HG03378 (cell line): ENCODE measurements around the gene NEAT1.

Experiments
- ATAC-seq: cut with Tn5 transposase; IDR thresholded peaks from one replicate; pipeline ENCODE4 v1.9.1; 2021; ENCODE audit warnings: mild to moderate bottlenecking, moderate library complexity; ENCODE audit not compliant: unreplicated experiment

The NEAT1 gene

GRCh38 chr11:65389294-65389980 lies 33.2 kb upstream of the NEAT1 start:
- ATAC-seq: no peak

- ATAC-seq: no peak
These were observed 32.3 kb upstream of the NEAT1 start for GRCh38 chr11:65390099-65390941.

GRCh38 chr11:65390996-65391395 lies 31.6 kb upstream of the NEAT1 start:
- ATAC-seq: no peak

DNA sequence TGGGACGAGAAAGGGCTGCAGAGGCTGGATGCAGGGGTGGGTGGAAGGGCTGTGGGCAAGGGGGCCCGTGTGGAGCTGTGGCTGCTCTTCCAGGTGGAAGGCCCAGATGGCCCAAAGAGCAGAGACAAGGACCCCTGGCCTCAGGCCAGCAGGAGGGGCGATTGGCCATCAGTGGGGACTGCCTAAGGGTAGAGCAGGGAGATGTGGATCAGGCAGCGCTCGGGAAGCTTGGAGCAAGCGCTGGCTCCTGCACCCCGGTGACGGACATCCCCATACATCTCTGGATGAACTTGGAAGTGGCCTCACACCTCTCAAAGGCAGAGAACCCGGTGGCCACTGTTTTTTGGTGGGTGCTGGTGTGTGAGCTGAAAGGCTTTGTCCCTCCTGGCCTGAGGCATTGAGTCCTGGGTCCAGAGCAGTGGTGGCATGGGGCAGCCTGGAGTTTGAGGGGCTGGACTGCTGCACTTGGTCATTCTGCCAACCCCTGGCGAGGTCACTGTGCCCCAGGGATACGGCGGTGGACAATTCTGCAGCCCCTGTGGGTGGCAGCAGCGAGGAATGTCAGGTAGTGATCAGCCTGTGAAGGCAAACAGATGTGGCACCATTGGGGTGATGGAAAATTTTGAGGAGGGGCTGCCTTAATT lies 30.3 kb upstream of the NEAT1 start:
- ATAC-seq: no peak

- ATAC-seq: no peak
These were observed 29.7 kb upstream of the NEAT1 start for GRCh38 chr11:65392899-65393298.

DNA sequence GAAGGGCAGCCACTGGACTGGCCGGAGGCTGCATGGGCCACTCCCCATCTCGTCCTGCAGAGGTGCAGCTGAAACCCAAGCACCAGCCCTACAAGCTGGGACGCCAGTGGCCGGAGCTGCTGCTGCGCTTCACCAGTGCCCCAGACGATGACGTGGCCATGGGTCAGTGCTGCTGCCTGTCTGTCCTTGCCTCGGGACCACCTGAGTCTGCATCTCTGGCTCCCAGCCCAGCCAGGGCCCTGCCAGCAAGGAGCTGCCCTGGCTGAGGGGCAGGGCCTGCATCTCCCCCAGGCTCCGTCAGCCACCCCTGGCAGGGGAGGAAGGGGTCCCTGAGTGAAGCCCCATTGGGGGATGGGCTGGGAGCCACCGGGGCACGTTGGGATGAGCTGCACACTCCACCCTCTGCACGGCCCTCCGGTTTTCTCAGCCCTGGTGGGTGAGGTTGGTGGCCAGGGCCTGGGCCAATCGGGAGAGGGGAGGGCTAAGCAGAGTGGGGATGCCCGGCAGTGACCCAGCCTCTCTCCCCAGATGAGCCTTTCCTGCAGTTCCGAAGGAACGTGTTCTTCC lies 29.0 kb upstream of the NEAT1 start:
- no peak for ATAC-seq

DNA sequence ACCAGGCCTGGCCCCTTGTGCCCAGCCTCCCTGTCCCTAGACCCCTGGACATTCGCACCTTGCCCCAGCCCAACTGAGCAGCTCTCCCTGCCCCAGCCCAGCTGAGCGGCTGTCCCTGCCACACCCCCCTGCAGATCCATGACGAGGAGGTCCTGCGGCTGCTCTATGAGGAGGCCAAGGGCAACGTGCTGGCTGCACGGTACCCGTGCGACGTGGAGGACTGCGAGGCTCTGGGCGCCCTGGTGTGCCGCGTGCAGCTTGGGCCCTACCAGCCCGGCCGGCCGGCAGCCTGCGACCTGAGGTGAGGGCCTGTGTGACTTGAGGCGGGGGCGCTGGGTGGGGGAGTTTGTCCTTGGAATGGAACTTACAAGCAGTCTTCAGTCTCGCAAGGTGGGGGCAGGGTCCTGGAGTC lies 28.5 kb upstream of the NEAT1 start:
- no peak for ATAC-seq

DNA sequence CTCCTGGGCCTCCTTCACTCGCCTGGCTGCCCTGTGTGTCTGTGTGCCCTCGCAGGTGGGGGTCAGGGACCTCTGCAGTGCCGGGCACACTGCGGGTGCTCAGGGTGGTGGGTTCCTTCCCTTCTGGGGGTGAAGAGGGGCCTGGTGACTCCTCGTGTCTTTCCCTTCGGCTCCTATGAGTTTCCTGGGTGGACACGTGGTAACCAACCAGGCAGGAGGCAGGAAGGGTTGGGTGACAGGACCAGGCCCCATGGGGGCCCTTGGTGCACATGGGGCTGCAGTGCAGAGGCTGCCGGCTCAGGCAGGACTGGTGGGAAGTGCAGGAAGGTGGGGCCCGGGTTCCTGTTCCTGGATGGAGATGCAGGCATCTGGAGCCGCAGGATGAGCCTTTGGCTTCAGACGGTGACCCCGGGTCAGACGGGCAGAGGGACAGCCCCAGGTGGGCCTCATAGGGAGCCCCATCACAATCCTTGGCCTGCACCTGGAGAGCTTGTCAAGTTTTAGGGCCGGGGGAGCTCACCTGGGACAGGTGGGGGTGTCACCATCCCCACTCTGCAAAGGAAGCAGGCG lies 26.6 kb upstream of the NEAT1 start:
- ATAC-seq: no peak

DNA sequence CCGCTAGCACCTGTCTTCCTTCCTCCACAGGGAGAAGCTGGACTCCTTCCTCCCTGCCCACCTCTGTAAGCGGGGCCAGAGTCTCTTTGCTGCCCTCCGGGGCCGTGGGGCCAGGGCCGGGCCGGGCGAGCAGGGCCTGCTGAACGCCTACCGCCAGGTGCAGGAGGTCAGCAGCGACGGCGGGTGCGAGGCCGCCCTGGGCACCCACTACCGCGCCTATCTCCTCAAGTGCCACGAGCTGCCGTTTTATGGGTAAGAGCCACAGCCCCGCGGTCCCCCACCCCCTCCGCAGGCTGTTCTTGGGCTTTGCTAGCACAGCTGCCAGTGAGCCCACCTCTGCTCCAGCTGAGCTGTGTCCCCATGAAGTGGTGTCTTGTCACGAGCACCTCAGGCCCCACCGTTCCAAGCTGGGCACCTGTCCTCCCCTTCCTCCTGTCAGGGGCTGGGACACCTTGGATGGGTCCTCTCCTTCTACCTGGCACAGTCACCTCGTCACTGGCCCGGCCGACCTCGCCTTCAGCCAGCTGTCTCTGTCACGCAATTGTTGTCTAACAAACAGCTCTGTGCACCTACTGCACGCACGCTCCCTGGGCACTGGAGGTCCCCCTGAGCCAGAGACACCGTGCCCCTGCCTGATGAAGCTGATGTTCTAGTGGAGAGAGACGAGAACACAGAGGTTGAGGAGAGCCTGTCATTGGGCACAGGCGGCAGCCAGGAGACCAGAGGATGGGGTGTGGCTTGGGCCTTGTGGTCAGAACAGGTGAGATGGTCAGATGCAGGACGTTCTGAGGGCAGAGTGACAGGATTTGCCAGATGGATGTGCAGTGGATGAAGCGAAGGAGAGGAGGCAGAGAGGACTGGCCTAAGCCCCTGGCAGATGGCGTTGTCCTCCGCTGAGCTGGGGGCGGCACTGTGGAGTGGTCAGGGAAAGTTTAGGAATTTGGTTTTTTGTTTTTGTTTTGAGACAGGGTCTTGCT lies 25.5 kb upstream of the NEAT1 start:
- ATAC-seq: no peak

GRCh38 chr11:65398362-65398910 lies 24.2 kb upstream of the NEAT1 start:
- no peak for ATAC-seq

- no peak for ATAC-seq
These were observed 23.3 kb upstream of the NEAT1 start for GRCh38 chr11:65399249-65399648.

DNA sequence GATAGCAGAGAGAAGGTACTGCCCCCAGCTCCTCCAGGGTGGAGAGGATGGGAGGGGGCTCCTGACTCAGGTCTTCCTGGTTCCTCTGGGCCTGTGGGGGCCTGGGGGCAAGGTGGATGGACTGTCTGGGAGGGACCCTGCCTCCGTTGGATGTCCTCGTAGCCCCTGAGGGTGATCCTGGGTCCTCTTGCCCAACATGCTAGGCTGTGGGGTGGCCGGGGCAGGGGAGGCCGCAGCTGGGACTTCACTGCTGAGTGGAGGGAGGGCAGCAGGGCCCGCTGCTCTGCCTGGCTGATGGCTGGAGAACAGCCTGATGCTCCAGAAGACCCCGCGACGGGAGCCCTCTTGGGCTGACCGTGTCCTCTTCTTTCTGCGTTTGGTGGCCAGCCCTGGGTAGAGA lies 22.8 kb upstream of the NEAT1 start:
- ATAC-seq: no peak

GRCh38 chr11:65400307-65401072 lies 22.1 kb upstream of the NEAT1 start:
- no peak for ATAC-seq

DNA sequence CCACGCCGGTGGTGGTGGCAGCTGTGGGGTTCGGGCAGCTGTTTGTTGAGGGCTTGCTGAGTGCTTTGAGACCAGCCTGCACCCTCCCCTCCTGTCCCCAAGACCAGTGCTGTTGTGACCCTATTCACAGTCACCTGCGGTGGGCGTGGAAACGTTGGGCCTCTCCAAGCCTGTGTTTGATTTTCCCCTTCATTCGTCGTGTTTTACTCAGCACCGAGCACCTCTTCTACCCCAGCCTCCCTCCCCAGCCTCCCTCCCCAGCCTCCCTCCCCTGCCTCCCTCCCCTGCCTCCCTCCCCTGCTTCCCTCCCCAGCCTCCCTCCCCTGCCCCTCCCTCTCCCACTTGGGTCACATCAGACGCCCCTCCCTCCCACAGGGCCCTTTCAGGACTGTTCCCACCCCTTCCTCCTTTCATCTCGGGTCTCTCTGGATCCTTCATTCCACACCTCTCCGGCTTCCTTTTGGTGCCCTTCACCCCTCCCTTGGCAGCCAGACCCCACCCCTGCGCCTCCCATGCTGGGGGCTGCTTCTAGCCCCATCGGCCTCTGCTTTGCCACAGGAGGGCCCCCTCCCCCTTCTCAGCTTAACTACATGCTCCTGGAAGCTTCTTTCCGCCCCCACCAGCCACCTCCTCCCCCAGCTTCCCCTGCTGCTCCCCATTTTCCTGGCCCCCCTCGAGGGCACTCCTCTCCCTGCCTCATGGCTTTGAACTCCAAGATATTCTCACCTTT lies 21.4 kb upstream of the NEAT1 start:
- ATAC-seq: no peak

DNA sequence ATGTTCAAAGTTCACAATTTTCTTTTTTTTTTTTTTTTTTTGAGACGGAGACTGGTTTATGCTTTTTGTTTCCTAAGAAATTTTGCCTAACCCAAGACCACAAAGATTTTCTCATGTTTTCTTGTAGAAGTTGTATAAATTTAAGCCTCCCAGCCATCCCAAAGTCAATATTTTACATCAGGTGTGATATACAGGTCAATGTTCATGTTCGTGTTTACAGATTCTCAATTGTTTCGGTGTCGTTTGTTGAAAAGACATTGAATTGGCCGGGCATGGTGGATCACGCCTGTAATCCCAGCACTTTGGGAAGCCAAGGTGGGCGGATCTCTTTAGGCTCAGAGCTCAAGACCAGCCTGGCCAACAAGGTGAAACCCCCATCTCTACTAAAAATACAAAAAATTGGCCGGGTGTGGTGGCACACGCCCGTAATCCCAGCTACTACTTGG lies 20.8 kb upstream of the NEAT1 start:
- no peak for ATAC-seq

- ATAC-seq: no peak
These were observed 19.8 kb upstream of the NEAT1 start for GRCh38 chr11:65402790-65403189.

DNA sequence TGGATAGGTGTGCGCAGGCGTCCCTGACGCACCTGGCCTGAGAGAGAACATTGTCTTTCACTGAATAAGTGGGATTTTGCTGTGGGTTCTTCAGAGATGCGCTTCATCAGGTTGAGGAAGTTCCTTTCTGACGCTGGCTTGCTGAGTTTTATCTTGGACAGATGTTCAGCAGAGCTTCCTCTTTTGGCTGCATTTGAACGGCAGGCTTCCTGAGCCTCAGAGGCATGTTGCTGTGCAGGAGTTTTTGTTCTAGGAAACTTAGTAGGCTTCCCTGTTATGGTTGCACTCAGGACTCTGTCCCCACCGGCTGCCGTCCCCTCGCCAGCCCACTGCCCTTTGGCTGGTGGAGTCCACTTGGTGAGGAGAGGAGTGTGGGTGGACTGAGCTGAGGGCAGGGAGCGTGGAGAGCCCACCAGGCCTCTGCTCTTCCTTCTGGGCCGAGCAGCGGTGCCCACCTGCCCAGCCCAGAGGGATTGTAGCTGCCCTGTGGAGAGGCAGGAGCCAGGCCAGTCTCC lies 18.9 kb upstream of the NEAT1 start:
- ATAC-seq: no peak

DNA sequence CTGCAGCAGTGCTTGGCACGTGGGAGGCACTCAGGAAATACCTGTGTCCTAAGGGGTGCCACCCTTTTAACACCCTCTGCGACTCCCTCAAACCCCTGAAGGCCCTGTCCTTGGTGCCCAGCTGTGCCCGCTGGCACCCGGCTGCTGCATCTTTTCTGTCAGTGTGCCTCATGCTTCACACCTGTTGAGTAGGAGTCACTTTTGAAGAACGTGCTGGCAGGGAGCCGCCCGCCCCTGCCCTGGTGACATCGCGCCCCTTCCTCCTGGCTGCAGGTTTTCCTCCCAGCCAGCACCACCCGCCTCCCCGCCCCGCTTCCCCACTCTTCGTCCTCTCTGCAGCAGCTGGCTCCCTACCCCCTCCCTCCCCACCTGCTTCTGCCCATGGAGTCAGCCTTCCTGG lies 18.4 kb upstream of the NEAT1 start:
- ATAC-seq: no peak
